ENCODE results near the gene SGCE. TPM values are rescaled to one million over a fixed set of nuclear protein-coding genes. Genes with fewer than 3 reads are reported as not detected.

SGCE gene
- total RNA-seq, 2 experiments from 2014 or later: 0.83 TPM; not detected in 1

Other genes with a start within 250 kb of the SGCE start
- 10 to 100 TPM; 11.6 to 16.4 TPM for gene CASD1, start 146.3 kb downstream of the SGCE start, total RNA-seq